Neural progenitor cell (in vitro differentiated cells): ENCODE data around the gene AGPAT4. TPM values are rescaled to one million over a fixed set of nuclear protein-coding genes. Genes with fewer than 3 reads are reported as not detected.

Experiments
- DNase-seq: peaks from one replicate; pipeline ENCODE4 v3.0.0-alpha.2; 2016; ENCODE audit warnings: low spot score
- H2AFZ ChIP-seq: fragments of 200-600 bp; sonication (generic); replicated peaks from 2 replicates; pipeline ENCODE4 v1.6.1; 2016; ENCODE audit warnings: antibody characterized with exemption
- H3F3A ChIP-seq: fragments of 200-600 bp; sonication (generic); 2 replicates; pipeline ENCODE4 v1.6.1; 2016; ENCODE audit warnings: antibody characterized with exemption, low read depth
- H3K27ac ChIP-seq: fragments of 200-600 bp; sonication (generic); 2 replicates; pipeline ENCODE4 v1.5.1; 2016; ENCODE audit warnings: mild to moderate bottlenecking
- H3K27me3 ChIP-seq: fragments of 200-600 bp; sonication (generic); 2 replicates; pipeline ENCODE4 v1.6.1; 2016; ENCODE audit warnings: mild to moderate bottlenecking, moderate library complexity
- H3K36me3 ChIP-seq: fragments of 200-600 bp; sonication (generic); 2 replicates; pipeline ENCODE4 v1.5.1; 2016
- H3K4me1 ChIP-seq: fragments of 200-600 bp; sonication (generic); 2 replicates; pipeline ENCODE4 v1.6.1; 2016; ENCODE audit warnings: mixed run types
- H3K4me2 ChIP-seq: fragments of 200-600 bp; sonication (generic); 2 replicates; pipeline ENCODE4 v1.6.1; 2016
- H3K4me3 ChIP-seq: fragments of 200-600 bp; sonication (generic); 2 replicates; pipeline ENCODE4 v1.5.1; 2016
- H3K79me2 ChIP-seq: fragments of 200-600 bp; sonication (generic); 2 replicates; pipeline ENCODE4 v1.6.1; 2016; ENCODE audit warnings: low read depth
- H3K9ac ChIP-seq: fragments of 200-600 bp; sonication (generic); 2 replicates; pipeline ENCODE4 v1.6.1; 2016
- H3K9me3 ChIP-seq: fragments of 200-600 bp; sonication (generic); 2 replicates; pipeline ENCODE4 v1.5.1; 2016; ENCODE audit warnings: low read depth
- H4K20me1 ChIP-seq: fragments of 200-600 bp; sonication (generic); 2 replicates; pipeline ENCODE4 v1.6.1; 2016; ENCODE audit warnings: low read depth
- H3K27ac Mint-ChIP-seq: 3 replicates; pipeline ENCODE4 v1.8.0; 2021; ENCODE audit warnings: mixed read lengths
- H3K27me3 Mint-ChIP-seq: 2 replicates; pipeline ENCODE4 v1.8.0; 2022; ENCODE audit warnings: low read depth, mild to moderate bottlenecking, inconsistent platforms, moderate library complexity, mixed read lengths; ENCODE audit not compliant: insufficient read depth
- H3K36me3 Mint-ChIP-seq: 3 replicates; pipeline ENCODE4 v1.8.0; 2021; ENCODE audit warnings: mixed read lengths
- H3K4me1 Mint-ChIP-seq: 3 replicates; pipeline ENCODE4 v1.8.0; 2021; ENCODE audit warnings: mixed read lengths
- H3K4me3 Mint-ChIP-seq: 3 replicates; pipeline ENCODE4 v1.8.0; 2021; ENCODE audit warnings: mild to moderate bottlenecking, moderate library complexity, mixed read lengths
- H3K9me3 Mint-ChIP-seq: 3 replicates; pipeline ENCODE4 v1.8.0; 2020; ENCODE audit warnings: mixed read lengths
- EZH2 ChIP-seq: fragments of 200-600 bp; sonication (generic); IDR thresholded peaks from 2 replicates; pipeline ENCODE4 v1.6.1; 2017; ENCODE audit warnings: antibody characterized with exemption, mild to moderate bottlenecking, moderate library complexity
- EZH2phosphoT487 ChIP-seq: fragments of 200-600 bp; sonication (generic); IDR thresholded peaks from 2 replicates; pipeline ENCODE4 v1.6.1; 2017; ENCODE audit warnings: antibody characterized with exemption
- total RNA-seq: library from RNA; depleted of rRNA; stranded (reverse); fragments of >200 nt; gene quantifications from 2 replicates; pipeline ENCODE4 v1.2.3, GENCODE V29; 2015; ENCODE audit warnings: low replicate concordance
- TF ChIP-seq, protein P1 (sequence below): fragments of 200-600 bp; sonication (generic); IDR thresholded peaks from 2 replicates; pipeline ENCODE4 v1.5.1; 2017; ENCODE audit warnings: antibody characterized with exemption, mild to moderate bottlenecking

AGPAT4 gene
- total RNA-seq, 1 donor from 2014 or later: 30.5 TPM

DNA sequence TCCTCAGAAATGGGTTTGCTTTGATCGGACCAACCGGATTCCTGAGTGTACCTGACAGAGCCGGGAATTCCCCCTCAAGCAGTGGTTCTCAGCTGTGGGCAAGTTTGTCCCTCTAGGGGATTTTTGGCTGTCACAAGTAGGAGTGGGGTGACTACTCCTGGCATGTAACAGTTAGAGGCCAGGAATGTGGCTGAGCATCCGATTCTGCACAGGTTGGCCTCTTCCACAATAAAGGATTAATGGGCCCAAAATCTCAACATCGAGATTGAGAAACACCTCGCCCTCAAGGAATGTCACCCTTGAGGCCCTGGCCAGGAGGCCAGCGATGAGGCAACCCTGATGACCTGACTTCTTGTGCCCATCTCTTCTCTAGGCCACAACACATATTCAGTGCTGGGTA is 7.9 kb downstream of the AGPAT4 start:
- H3F3A ChIP-seq: peaks cover 2% of the 10 kb centered on the region
- no peak overlapping the region for H3K4me3 Mint-ChIP-seq
- H4K20me1 ChIP-seq: peaks cover 96% of the 10 kb centered on the region
- peaks cover 26% of the 10 kb centered on the region for H3K4me1 ChIP-seq
- H3K4me3 ChIP-seq: no peak overlapping the region
- no peaks in the 10 kb centered on the region for H3K27me3 ChIP-seq
- H3K79me2 ChIP-seq: peaks cover 97% of the 10 kb centered on the region
- H3K9ac ChIP-seq: no peak overlapping the region
- TF ChIP-seq, protein P1, sequence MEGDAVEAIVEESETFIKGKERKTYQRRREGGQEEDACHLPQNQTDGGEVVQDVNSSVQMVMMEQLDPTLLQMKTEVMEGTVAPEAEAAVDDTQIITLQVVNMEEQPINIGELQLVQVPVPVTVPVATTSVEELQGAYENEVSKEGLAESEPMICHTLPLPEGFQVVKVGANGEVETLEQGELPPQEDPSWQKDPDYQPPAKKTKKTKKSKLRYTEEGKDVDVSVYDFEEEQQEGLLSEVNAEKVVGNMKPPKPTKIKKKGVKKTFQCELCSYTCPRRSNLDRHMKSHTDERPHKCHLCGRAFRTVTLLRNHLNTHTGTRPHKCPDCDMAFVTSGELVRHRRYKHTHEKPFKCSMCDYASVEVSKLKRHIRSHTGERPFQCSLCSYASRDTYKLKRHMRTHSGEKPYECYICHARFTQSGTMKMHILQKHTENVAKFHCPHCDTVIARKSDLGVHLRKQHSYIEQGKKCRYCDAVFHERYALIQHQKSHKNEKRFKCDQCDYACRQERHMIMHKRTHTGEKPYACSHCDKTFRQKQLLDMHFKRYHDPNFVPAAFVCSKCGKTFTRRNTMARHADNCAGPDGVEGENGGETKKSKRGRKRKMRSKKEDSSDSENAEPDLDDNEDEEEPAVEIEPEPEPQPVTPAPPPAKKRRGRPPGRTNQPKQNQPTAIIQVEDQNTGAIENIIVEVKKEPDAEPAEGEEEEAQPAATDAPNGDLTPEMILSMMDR: no peak
- TF ChIP-seq EZH2phosphoT487 (no peak), EZH2 (no peak)
- no peak overlapping the region for H3K4me2 ChIP-seq
- H3K36me3 Mint-ChIP-seq: peaks cover 62% of the 10 kb centered on the region
- H2AFZ ChIP-seq: no peak overlapping the region
- peaks cover 9% of the 10 kb centered on the region for H3K9me3 Mint-ChIP-seq
- peaks cover 3% of the 10 kb centered on the region for H3K27me3 Mint-ChIP-seq
- peaks cover 26% of the 10 kb centered on the region for H3K4me1 Mint-ChIP-seq
- DNase-seq: no peak
- no peak overlapping the region for H3K27ac ChIP-seq
- no peak overlapping the region for H3K27ac Mint-ChIP-seq
- H3K9me3 ChIP-seq: no peaks in the 10 kb centered on the region
- H3K36me3 ChIP-seq: no peaks in the 10 kb centered on the region

DNA sequence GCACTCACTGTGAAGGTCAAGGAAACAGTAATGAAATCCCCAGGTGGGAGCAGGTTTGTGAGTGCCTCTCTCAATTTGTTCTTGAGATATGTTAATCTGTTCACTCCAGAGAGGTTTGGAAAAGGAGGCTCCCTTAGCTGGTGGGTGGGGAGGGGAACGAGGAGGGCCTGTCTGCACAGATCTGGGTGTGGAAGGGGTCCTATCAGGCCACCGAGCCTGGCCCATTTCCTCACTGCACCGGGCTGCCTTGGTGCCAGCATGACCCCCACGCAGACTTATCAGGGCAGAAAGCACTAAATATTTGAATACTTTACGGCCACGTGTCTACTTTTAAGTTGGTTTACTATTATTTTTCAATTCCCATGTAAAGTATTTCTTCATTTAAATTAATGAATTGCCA is 8.3 kb downstream of the AGPAT4 start:
- H3K27ac Mint-ChIP-seq: no peak overlapping the region
- Histone ChIP-seq H3K27ac (no peak overlapping the region), H3K4me1 (peaks cover 22% of the 10 kb centered on the region), H3K79me2 (peaks cover 97% of the 10 kb centered on the region), H3K36me3 (no peaks in the 10 kb centered on the region), H4K20me1 (peaks cover 96% of the 10 kb centered on the region), H3K9me3 (no peaks in the 10 kb centered on the region), H2AFZ (no peak overlapping the region), H3K9ac (no peak overlapping the region), H3K27me3 (no peaks in the 10 kb centered on the region), H3K4me2 (no peak overlapping the region), H3F3A (no peaks in the 10 kb centered on the region), H3K4me3 (no peak overlapping the region)
- peaks cover 60% of the 10 kb centered on the region for H3K36me3 Mint-ChIP-seq
- H3K27me3 Mint-ChIP-seq: peaks cover 3% of the 10 kb centered on the region
- no peak overlapping the region for H3K4me3 Mint-ChIP-seq
- TF ChIP-seq EZH2: no peak
- TF ChIP-seq EZH2phosphoT487: no peak
- TF ChIP-seq, protein P1: no peak
- no peak for DNase-seq
- H3K4me1 Mint-ChIP-seq: peaks cover 25% of the 10 kb centered on the region
- H3K9me3 Mint-ChIP-seq: peaks cover 9% of the 10 kb centered on the region

DNA sequence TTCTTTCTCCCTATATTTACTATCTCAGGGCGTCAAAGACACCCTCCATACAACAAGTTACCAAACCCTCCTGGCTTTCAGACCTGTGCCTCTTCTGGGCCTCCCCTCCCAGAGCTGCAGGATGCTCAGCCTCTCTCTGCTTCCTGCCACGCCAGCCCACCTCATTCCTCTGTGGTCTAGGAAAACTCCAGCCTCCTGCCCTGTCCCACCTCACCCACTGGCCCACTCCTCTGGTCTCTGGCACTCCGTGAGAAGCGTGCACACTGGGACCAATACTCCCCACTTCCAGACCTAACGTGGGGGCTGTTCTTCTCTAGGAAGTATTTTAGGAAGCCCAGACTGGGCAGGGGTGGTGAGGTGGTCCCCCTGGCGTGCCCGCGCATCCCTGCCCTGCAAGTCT is 9.7 kb downstream of the AGPAT4 start:
- peaks cover 96% of the 10 kb centered on the region for H4K20me1 ChIP-seq
- H3K4me2 ChIP-seq: no peak overlapping the region
- H3F3A ChIP-seq: no peaks in the 10 kb centered on the region
- Mint-ChIP-seq H3K4me3 (no peak overlapping the region), H3K27me3 (peaks cover 3% of the 10 kb centered on the region), H3K4me1 (peaks cover 32% of the 10 kb centered on the region), H3K27ac (no peak overlapping the region), H3K9me3 (peaks cover 6% of the 10 kb centered on the region), H3K36me3 (peaks cover 62% of the 10 kb centered on the region)
- no peaks in the 10 kb centered on the region for H3K9me3 ChIP-seq
- H3K9ac ChIP-seq: no peak overlapping the region
- H2AFZ ChIP-seq: no peak overlapping the region
- no peaks in the 10 kb centered on the region for H3K27me3 ChIP-seq
- no peak overlapping the region for H3K4me3 ChIP-seq
- H3K27ac ChIP-seq: no peak overlapping the region
- no peak for TF ChIP-seq EZH2
- TF ChIP-seq EZH2phosphoT487: no peak
- H3K79me2 ChIP-seq: peaks cover 96% of the 10 kb centered on the region
- no peaks in the 10 kb centered on the region for H3K36me3 ChIP-seq
- DNase-seq: no peak
- H3K4me1 ChIP-seq: peaks cover 24% of the 10 kb centered on the region

DNA sequence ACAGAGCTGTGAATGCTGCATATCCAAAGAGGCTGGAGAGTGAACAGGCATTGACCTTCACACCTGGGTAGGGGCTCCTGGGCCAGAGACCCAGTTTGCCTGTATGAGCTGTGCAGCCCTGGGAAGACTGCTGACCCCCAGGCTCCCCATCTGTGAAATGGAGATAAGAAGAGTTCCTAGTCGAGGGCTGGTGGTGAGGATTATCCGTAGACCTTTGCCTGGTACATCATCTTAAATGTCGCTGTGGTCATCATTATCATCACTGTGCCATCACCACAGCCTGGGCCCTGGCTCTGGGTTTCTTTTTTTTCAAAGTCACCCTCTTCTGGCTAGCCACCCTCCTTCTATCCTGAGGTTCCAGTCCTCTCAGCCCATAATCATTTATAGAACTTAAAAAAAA is 12.0 kb downstream of the AGPAT4 start:
- Histone ChIP-seq H4K20me1 (peaks cover 96% of the 10 kb centered on the region), H3K9me3 (no peaks in the 10 kb centered on the region), H3K27me3 (no peaks in the 10 kb centered on the region), H3K36me3 (no peaks in the 10 kb centered on the region), H3K4me2 (no peak overlapping the region), H3K4me3 (no peak overlapping the region), H2AFZ (no peak overlapping the region), H3K9ac (no peak overlapping the region), H3K79me2 (peaks cover 96% of the 10 kb centered on the region), H3K27ac (no peak overlapping the region), H3K4me1 (peaks cover 16% of the 10 kb centered on the region), H3F3A (no peaks in the 10 kb centered on the region)
- Mint-ChIP-seq H3K27me3 (peaks cover 3% of the 10 kb centered on the region), H3K4me1 (peaks cover 31% of the 10 kb centered on the region), H3K27ac (no peak overlapping the region), H3K9me3 (no peaks in the 10 kb centered on the region), H3K36me3 (peaks cover 59% of the 10 kb centered on the region), H3K4me3 (no peak overlapping the region)
- TF ChIP-seq, protein P1: no peak
- TF ChIP-seq EZH2 (no peak), EZH2phosphoT487 (no peak)
- DNase-seq: no peak
